NOMO-1 (cell line): Measurements from ENCODE around the gene RSBN1L.

Experiments
- DNase-seq, 2 experiments: peaks; one replicate each; lab custom pipeline; 2025; ENCODE audit not compliant: unreplicated experiment in 2 of 2; lab: John Stamatoyannopoulos, UW

Gene RSBN1L

GRCh38 chr7:77727936-77728701 is 31.9 kb downstream of the RSBN1L start:
- DNase-seq: no peak

GRCh38 chr7:77729574-77730348 is 33.5 kb downstream of the RSBN1L start:
- no peak for DNase-seq

- DNase-seq: no peak
Observed at GRCh38 chr7:77731716-77732115, 35.5 kb downstream of the RSBN1L start.

DNA sequence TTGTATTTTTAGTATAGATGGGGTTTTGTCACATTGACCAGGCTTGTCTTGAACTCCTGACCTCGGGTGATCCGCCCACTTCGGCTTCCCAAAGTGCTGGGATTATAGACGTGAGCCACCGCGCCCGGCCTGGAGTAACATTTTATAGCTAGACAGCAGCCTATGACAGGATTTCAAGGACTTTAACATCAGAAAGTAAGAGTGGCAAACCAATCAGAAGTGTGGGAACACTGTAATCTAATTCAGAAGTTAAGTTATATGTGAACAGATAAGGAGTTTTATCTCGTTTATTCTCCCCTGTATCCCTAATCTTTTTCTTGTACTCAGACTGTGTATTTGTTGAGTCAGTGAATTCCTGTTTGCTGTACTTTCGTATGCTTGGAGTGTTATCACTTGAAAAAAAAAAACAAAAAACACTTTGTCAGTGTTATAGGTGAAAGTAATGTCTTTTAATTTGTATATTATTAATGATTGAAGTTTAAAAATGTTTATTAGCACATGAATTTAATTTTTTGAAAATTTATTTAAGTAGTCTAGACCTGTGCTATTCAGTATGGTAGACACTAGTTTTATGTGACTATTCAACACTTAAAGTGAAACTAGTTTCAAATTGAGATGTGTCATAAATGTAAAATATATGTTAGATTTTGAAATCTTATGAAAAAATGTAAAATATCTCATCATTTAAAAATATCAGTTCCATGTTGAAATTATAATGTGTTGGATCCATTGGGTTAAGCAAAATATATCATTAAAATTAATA is 38.6 kb downstream of the RSBN1L start:
- DNase-seq: no peak

DNA sequence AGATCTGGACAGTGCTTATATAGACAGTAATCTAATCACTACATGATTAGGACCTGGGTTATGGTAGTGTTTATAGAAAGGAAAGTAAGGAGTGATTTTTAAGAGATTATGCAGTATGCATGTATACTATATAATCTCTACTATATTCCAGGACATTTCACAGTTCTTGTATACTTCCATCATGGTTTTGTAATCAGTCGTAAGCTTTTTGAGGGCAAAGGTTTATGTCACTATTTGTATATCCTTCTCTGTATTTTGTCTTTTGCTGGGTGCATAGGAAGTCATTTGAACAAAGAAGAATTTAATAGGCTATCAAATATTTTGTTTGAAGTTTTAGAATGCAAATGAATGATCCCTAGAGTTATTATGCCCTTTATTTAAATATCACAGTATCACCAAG is 39.2 kb downstream of the RSBN1L start:
- DNase-seq: no peak

DNA sequence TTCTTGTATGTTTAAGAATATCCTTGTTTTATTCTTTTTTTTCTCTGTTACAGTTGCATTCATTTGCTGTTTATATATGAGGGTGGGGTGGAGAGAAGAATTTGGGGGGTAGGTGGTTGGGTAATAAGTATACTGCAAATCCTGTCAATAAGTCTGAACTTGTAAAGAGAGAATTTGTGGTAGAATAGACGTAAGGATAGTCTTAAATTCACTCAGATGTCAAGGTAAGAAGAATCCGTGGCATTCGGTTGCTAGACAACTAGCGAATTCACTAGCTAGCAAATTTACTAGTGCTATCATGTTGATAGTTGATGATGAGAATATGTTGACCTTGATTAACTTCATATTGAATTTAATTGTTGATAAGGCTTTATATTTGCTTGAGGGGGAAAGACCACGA is 40.7 kb downstream of the RSBN1L start:
- no peak for DNase-seq

GRCh38 chr7:77738382-77738781 is 42.1 kb downstream of the RSBN1L start:
- DNase-seq: no peak

DNA sequence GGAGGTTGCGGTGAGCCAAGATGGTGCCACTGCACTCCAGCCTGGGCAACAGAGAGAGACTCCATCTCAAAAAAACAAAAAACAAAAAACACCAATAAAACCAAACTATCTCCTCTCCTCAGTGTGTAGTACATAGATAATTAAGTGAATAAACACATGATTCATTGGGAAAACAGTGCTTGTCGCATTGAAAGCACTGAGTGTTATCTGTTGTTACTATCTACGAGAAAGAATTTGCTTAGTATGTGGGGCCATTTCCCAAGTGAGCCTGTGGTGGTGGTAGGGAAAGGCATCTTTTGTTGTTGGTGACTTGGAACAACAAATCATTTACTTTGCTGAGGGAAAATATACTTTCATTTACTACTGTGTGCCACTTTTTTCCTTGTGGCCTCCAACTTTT is 42.6 kb downstream of the RSBN1L start:
- no peak for DNase-seq

GRCh38 chr7:77740257-77740656 is 44.0 kb downstream of the RSBN1L start:
- DNase-seq: no peak

DNA sequence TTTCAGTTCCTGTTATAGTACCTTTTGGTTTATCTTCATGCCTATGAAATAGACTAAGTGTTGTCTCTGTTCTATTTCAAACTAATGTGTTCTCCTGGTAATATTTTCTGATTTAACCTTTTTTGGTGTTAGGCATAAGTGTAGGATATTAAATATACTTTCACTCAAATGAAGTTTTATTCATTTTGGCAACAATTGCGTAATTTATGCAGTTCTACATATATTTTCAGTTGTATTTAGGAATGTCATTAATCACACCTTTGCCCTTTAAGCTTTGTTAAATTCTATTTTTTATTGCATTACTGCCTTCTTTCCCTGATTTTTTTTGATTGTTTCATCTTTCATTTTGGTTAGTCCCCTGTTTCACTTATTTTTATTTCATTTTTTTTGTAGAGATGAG is 47.3 kb downstream of the RSBN1L start:
- DNase-seq: no peak

- no peak for DNase-seq
Observed at GRCh38 chr7:77745746-77746145, 49.5 kb downstream of the RSBN1L start.

GRCh38 chr7:77746164-77746823 is 50.0 kb downstream of the RSBN1L start:
- no peak for DNase-seq

GRCh38 chr7:77746824-77747165 is 50.5 kb downstream of the RSBN1L start:
- no peak for DNase-seq

DNA sequence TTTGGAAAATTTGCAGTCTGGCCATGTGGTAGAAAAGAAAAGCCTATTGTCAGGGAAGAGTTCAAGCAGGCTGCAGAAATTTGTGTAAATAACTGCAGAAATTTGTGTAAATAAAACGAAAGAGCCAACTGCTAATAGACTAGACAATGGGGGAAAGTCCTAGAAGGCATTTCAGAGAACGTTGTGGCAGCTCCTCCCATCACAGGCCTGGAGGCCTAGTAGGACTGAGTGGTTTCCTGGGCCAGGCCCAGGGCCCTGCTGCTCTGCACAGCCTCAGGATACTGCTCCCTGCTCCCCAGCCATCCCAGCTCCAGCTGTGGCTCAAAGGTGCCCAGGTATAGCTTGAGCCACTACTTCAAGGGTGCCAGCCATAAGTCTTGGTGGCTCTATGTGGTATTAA is 50.9 kb downstream of the RSBN1L start:
- DNase-seq: no peak

DNA sequence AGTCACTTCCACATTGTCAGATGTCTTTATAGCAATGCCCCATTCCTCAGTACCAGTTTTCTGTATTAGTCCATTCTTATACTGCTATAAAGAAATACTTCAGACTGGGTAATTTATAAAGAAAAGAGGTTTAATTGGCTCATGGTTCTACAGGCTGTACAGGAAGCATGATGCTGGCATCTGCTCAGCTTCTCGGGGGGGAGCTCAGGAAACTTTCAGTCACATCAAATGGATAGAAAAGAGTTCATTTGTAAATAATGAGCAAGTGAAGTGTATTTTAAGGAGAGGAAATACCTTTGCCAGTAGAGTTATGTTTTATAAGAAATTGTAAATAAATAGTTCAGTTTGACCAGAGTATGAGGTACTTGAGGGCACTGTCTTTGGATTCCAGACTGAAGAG is 51.5 kb downstream of the RSBN1L start:
- no peak for DNase-seq

DNA sequence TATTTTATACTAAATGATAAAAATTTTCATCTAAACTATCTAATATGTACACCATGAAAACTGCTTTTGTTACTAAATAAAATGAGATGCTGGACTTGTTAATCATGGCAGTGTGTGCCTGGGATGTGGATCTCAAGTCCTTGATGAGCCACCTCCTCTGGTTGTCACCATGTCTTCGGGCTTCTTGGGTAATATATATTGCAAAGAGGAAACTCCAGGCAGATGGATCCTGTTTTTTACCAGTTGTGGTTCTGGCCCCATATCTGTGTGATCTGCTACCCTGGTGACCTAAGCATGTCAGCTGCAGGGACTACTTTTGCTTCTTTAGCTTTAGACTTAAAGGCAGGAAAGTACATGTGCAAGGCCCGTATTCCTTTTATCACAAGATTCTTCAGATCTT is 55.8 kb downstream of the RSBN1L start:
- DNase-seq: peak; percentile 94 to 100

DNA sequence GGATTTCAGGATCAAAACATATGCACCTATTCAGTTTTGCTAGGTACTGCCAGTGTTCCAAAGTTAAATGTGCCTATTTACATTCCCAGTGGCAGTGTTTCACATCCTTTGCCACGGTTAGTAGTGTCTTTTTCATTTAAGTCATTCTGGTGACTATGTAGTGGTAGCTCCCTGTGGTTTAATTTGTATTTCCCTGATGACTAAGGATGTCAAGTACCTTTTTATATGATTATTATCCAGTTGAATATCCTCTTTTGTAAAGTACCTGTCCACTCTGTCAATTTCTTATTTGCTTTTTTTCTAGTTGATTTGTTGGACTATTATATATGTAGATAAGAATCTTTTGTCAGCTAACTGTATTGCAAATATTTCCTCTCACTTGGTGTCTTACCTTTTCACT is 56.9 kb downstream of the RSBN1L start:
- DNase-seq: no peak

DNA sequence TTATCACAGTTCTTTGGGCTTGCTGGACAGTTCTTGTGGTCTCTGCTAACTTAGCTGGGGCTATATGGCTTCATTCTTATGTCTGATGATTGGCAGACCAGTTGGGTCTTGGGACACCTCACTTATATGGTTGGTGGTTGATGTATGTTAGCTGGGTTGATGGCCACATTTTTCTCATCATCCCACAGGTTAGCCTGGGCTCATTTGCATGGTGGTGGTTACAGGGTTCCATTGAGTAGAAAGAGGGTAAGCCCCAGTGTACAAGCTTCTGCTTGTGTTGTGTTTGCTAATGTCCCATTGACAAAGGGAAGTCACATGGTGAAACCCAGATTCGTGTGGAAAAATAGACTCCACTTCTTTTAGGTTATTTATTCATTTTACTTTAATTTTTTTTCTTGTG is 61.3 kb downstream of the RSBN1L start:
- no peak for DNase-seq

GRCh38 chr7:77759294-77759889 is 63.1 kb downstream of the RSBN1L start:
- peak; percentile 45 to 87 for DNase-seq

- DNase-seq: peak in 1 of 2 experiments; percentile 32
Observed at GRCh38 chr7:77760809-77761453, 64.7 kb downstream of the RSBN1L start.
